ENCODE data around the gene MAP3K20. TPM values are rescaled to one million over a fixed set of nuclear protein-coding genes. Genes with fewer than 3 reads are reported as not detected.
A peak's percentile ranks its signal among the peaks of the same experiment; 100 is the strongest.

MAP3K20 gene
- total RNA-seq, 4 donors from 2014 or later: 6.8 to 32.2 (median 15.3) TPM

DNA sequence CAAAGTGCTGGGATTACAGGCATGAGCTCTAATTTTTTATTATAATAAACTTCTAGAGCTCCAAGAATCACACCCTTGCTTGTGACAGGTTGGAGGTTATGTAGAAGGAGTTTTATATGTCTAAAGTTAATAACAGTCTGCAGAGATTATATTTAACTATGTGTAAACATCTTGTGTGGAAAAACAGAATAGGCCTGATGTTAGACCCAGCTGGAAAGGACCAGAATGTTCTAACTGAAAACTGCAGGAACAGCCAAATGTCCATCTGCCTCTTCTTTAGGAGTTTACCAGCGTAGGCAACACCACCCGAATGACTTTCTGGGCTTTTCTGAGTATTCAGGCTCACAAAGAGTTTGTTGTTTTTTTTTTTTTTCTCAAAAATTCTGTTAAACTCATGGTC, 211.9 kb downstream of the MAP3K20 start:
- no peak overlapping the region for H3K4me3 ChIP-seq
- H3K9me3 ChIP-seq: no peaks in the 10 kb centered on the region
- TF ChIP-seq, protein P1, sequence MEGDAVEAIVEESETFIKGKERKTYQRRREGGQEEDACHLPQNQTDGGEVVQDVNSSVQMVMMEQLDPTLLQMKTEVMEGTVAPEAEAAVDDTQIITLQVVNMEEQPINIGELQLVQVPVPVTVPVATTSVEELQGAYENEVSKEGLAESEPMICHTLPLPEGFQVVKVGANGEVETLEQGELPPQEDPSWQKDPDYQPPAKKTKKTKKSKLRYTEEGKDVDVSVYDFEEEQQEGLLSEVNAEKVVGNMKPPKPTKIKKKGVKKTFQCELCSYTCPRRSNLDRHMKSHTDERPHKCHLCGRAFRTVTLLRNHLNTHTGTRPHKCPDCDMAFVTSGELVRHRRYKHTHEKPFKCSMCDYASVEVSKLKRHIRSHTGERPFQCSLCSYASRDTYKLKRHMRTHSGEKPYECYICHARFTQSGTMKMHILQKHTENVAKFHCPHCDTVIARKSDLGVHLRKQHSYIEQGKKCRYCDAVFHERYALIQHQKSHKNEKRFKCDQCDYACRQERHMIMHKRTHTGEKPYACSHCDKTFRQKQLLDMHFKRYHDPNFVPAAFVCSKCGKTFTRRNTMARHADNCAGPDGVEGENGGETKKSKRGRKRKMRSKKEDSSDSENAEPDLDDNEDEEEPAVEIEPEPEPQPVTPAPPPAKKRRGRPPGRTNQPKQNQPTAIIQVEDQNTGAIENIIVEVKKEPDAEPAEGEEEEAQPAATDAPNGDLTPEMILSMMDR (IDR thresholded peaks at IDR 0.05): no peak
- TF ChIP-seq POLR2A (IDR thresholded peaks at IDR 0.05): no peak
- no peak for DNase-seq
- H3K36me3 ChIP-seq: no peaks in the 10 kb centered on the region
- peak overlapping the region in 1 of 4 donors; percentile 45 for H3K27ac ChIP-seq
- no peaks in the 10 kb centered on the region for H3K4me1 ChIP-seq
- no peaks in the 10 kb centered on the region for H3K27me3 ChIP-seq

DNA sequence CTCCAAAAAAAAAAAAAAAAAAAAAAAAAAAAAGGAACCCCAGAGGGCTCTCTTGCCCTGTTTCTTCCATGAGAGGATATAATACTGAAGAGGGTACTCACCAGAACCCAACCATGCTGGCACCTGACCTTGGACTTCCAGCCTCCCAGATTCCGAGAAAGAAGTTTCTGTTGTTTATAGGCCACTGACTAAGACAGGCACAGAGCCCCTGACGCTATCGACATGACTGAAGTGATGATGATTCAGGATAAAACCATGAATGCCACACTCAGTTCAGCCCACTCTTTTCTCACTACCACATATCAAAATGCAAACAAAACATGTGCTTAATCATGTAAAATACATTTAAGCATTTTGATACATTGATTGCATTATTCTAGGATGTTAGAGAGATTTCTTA, 212.9 kb downstream of the MAP3K20 start:
- no peak overlapping the region for H3K4me3 ChIP-seq
- H3K27ac ChIP-seq: no peak overlapping the region
- no peaks in the 10 kb centered on the region for H3K9me3 ChIP-seq
- H3K4me1 ChIP-seq: no peaks in the 10 kb centered on the region
- TF ChIP-seq, protein P1 (IDR thresholded peaks at IDR 0.05): no peak
- TF ChIP-seq POLR2A (IDR thresholded peaks at IDR 0.05): no peak
- H3K36me3 ChIP-seq: no peaks in the 10 kb centered on the region
- H3K27me3 ChIP-seq: no peaks in the 10 kb centered on the region
- no peak for DNase-seq

DNA sequence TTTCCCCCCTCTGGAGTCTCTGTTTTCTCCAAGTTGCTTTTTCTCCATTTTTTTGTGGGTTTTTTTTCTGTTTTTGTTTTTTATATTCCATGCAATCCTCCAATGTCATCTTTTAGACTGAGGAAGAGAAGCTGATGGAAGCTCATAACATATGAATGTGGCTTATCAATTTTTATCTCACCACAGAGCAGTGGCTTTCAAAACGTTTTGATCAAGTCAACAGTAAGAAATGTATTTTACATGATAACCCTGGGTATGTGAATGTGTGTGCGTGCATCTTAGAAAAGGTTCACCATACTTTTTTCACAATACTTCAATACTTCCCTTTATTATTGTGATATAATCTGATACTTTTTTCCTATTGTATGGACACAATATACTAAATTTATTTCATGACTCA, 214.4 kb downstream of the MAP3K20 start:
- no peak overlapping the region for H3K27ac ChIP-seq
- DNase-seq: no peak
- TF ChIP-seq, protein P1 (IDR thresholded peaks at IDR 0.05): no peak
- TF ChIP-seq POLR2A (IDR thresholded peaks at IDR 0.05): no peak
- no peaks in the 10 kb centered on the region for H3K36me3 ChIP-seq
- no peaks in the 10 kb centered on the region for H3K9me3 ChIP-seq
- H3K4me1 ChIP-seq: no peaks in the 10 kb centered on the region
- H3K4me3 ChIP-seq: no peak overlapping the region
- H3K27me3 ChIP-seq: no peaks in the 10 kb centered on the region

DNA sequence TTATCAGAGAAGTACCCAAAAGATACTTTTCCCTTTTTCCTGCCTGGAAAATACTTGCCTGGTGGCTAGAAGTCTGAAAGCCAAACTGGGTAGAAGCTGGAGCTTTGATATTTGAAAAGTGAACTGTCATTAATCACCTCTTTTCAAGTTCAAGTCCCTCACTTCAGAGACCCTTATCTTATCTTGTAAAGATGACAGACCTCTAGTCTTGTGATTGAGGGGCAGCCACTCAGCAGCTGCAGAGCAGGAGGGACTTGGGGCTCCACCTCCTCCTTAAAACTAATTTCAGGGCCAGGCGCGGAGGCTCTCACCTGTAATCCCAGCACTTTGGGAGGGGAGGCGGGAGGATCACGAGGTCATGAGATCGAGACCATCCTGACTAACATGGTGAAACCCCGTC, 214.9 kb downstream of the MAP3K20 start:
- Histone ChIP-seq H3K27ac (no peak overlapping the region), H3K36me3 (no peaks in the 10 kb centered on the region), H3K27me3 (no peaks in the 10 kb centered on the region), H3K4me1 (no peaks in the 10 kb centered on the region), H3K9me3 (no peaks in the 10 kb centered on the region), H3K4me3 (no peak overlapping the region)
- no peak for TF ChIP-seq POLR2A (IDR thresholded peaks at IDR 0.05)
- TF ChIP-seq, protein P1 (IDR thresholded peaks at IDR 0.05): no peak
- no peak for DNase-seq

DNA sequence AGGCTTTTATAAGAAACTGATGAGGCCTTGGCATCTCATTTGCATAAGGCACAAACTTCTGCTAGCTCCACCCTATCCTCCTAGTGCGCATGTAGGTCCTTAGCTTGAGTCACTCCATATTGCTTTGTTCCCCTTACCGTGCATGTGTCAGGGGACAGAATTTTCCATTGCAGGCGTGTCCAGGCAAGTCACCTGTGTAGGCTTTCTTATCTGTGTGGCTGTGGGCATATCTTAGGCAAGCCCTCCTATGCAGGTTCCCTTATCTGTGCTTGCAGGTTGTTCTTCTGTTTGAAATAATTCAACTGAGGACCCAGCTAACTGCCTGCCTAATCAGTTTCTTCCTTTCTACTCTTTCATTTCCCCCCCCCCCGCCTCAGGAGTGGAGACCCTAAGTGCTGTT, 215.8 kb downstream of the MAP3K20 start:
- no peaks in the 10 kb centered on the region for H3K9me3 ChIP-seq
- H3K27me3 ChIP-seq: no peaks in the 10 kb centered on the region
- no peak for DNase-seq
- no peak for TF ChIP-seq POLR2A (IDR thresholded peaks at IDR 0.05)
- TF ChIP-seq, protein P1 (IDR thresholded peaks at IDR 0.05): no peak
- H3K4me3 ChIP-seq: no peak overlapping the region
- H3K4me1 ChIP-seq: no peaks in the 10 kb centered on the region
- no peaks in the 10 kb centered on the region for H3K36me3 ChIP-seq
- H3K27ac ChIP-seq: no peak overlapping the region

DNA sequence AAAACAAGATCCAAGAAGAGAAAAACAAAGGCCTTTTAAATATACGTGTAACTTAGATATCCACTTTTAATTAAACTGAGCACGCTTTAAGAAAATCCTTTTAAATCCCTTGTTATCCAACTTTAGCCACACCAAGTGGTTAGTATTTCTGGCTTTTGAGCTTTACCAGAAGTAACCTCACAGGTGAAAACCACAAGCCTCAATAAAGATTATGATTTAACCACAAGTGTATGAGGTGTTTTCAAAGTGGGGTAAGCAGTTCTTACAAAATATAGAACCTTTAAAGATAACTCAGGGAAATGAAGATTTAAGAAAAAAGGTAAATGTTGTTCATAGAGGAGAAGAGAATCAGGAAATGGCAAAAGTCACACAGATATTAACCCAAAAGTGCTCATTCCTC, 220.6 kb downstream of the MAP3K20 start:
- H3K27ac ChIP-seq: no peak overlapping the region
- H3K27me3 ChIP-seq: no peaks in the 10 kb centered on the region
- no peaks in the 10 kb centered on the region for H3K4me1 ChIP-seq
- no peak overlapping the region for H3K4me3 ChIP-seq
- no peaks in the 10 kb centered on the region for H3K36me3 ChIP-seq
- H3K9me3 ChIP-seq: peaks cover 0 to 25% (median 5%) of the 10 kb centered on the region in 4 donors
- no peak for DNase-seq
- no peak for TF ChIP-seq POLR2A (IDR thresholded peaks at IDR 0.05)
- TF ChIP-seq, protein P1 (IDR thresholded peaks at IDR 0.05): no peak

Data from Peyer's patch (tissue), 4 donors.